ENCODE measurements around the gene CSF3. TPM values are rescaled to one million over a fixed set of nuclear protein-coding genes. Genes with fewer than 3 reads are reported as not detected.

Gene CSF3
- total RNA-seq, 2 experiments from 2014 or later, result not detected

- no peaks in the 10 kb centered on the region for H4K20me1 ChIP-seq (ENCODE audit: insufficient read depth, low read length)
- H3K79me2 ChIP-seq (ENCODE audit: insufficient read depth, low read depth, low read length), result no peaks in the 10 kb centered on the region
- no TSS peak for BruUV-seq (replicated peaks)
- no peaks in the 10 kb centered on the region for H3K9me3 ChIP-seq (ENCODE audit: low read length)
- intact Hi-C loops (cut with micrococcal nuclease; ENCODE audit: unreplicated experiment), result no loop called here
- POLR2A ChIA-PET, result no interaction called here
- CTCF ChIA-PET (ENCODE audit: unreplicated experiment), result interaction anchor here (0.5 kb wide), 1 partner anchor 42 kb away, joined by 6 read pairs; no protein-coding TSS in a partner anchor
- H3K4me1 ChIP-seq (ENCODE audit: insufficient read depth, low read length, poor library complexity, severe bottlenecking), result no peaks in the 10 kb centered on the region
- TF ChIP-seq EZH2phosphoT487 (IDR thresholded peaks at IDR 0.05; ENCODE audit: borderline replicate concordance, low read depth, low read length), result no peak
- no peak for TF ChIP-seq CTCF (conservative IDR thresholded peaks at IDR 0.05; ENCODE audit: low read length)
- H3K4me3 ChIP-seq (ENCODE audit: low read depth, low read length, poor library complexity, severe bottlenecking), result no peak overlapping the region
- H2AFZ ChIP-seq (ENCODE audit: low read length), result no peak overlapping the region
- H3K4me2 ChIP-seq (ENCODE audit: low read length), result no peak overlapping the region
- DNase-seq (ENCODE audit: low spot score), result no peak
- peaks cover 62% of the 10 kb centered on the region for H3K36me3 ChIP-seq (ENCODE audit: insufficient read depth, low read length)
- H3K9me2 ChIP-seq (ENCODE audit: insufficient read depth, low read length), result no peaks in the 10 kb centered on the region
- H3K27ac ChIP-seq (ENCODE audit: low read depth, low read length, poor library complexity, severe bottlenecking), result no peak overlapping the region
These were observed 17.4 kb downstream of the CSF3 start for GRCh38 chr17:40032322-40033320.

- TF ChIP-seq EZH2phosphoT487 (IDR thresholded peaks at IDR 0.05; ENCODE audit: borderline replicate concordance, low read depth, low read length) (no peak), CTCF (conservative IDR thresholded peaks at IDR 0.05; ENCODE audit: low read length) (no peak)
- Histone ChIP-seq H2AFZ (ENCODE audit: low read length) (no peak overlapping the region), H3K27ac (ENCODE audit: low read depth, low read length, poor library complexity, severe bottlenecking) (no peak overlapping the region), H3K79me2 (ENCODE audit: insufficient read depth, low read depth, low read length) (no peaks in the 10 kb centered on the region), H4K20me1 (ENCODE audit: insufficient read depth, low read length) (no peaks in the 10 kb centered on the region), H3K4me2 (ENCODE audit: low read length) (no peak overlapping the region), H3K4me1 (ENCODE audit: insufficient read depth, low read length, poor library complexity, severe bottlenecking) (no peaks in the 10 kb centered on the region), H3K9me2 (ENCODE audit: insufficient read depth, low read length) (no peaks in the 10 kb centered on the region), H3K4me3 (ENCODE audit: low read depth, low read length, poor library complexity, severe bottlenecking) (no peak overlapping the region), H3K36me3 (ENCODE audit: insufficient read depth, low read length) (peaks cover 59% of the 10 kb centered on the region), H3K9me3 (ENCODE audit: low read length) (no peaks in the 10 kb centered on the region)
- POLR2A ChIA-PET, result no interaction called here
- BruUV-seq (replicated peaks), result no TSS peak
- intact Hi-C loops (cut with micrococcal nuclease; ENCODE audit: unreplicated experiment), result no loop called here
- no peak for DNase-seq (ENCODE audit: low spot score)
- CTCF ChIA-PET (ENCODE audit: unreplicated experiment), result no interaction called here
These were observed 18.1 kb downstream of the CSF3 start for GRCh38 chr17:40033339-40033738.
